ENCODE results near the gene FAM193A.
"Not testable (repeated sequence)": the region's sequence is repeated elsewhere in the genome, so short reads cannot be mapped to it uniquely, and the experiment has no call there.

Gene FAM193A

DNA sequence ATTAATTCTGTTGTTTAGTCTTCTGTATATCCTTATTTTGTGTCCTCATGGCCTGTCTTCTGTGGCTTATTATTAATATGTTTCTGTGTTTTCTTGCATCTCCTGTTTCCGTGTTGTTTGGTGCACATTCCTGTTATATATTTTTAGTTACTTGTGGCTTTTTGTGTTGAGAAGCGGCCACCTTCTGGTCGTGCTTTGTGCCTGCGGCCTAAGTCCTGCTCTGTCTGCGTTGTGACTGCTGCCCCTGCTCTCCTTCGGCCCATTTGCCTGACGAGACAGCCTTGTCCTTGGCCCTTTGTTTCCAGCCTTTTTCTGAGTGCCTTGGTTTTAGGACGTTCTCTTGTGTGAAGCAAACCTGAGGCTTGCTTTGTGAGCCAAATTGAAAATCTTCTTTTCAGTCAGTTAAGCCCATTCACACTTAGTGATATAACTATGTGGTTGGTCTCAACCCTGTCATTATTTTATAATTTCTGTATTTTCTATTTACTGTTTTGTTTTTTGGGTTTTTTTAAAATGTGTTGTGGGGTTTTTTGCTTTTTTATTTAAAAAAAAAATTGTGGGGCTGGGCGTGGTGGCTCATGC, 175.9 kb downstream of the FAM193A start:
- peaks cover 8% of the 10 kb centered on the region; the same call in 1 of the 2 replicates for H4K20me1 ChIP-seq
- no peak overlapping the region for H3K4me3 ChIP-seq
- H3K4me2 ChIP-seq = peak overlapping the region; percentile 53
- H3K9ac ChIP-seq = peak overlapping the region; percentile 27; the same call in 1 of the 2 replicates
- peak overlapping the region; percentile 58 for H3K27ac ChIP-seq
- no peak for TF ChIP-seq Cebpa-rat (IDR thresholded peaks at IDR 0.05)
- H3K4me1 ChIP-seq = peaks cover 55% of the 10 kb centered on the region
- H3K9me3 ChIP-seq = peaks cover 4% of the 10 kb centered on the region; the same call in 1 of the 2 replicates
- peaks cover 50% of the 10 kb centered on the region for H3K36me3 ChIP-seq
- H3K27me3 ChIP-seq = no peaks in the 10 kb centered on the region

GRCh38 chr4:2713337-2713736, 176.9 kb downstream of the FAM193A start:
- H3K27me3 ChIP-seq = no peaks in the 10 kb centered on the region
- TF ChIP-seq Cebpa-rat (IDR thresholded peaks at IDR 0.05) = no peak
- no peak overlapping the region for H3K27ac ChIP-seq
- peaks cover 8% of the 10 kb centered on the region; the same call in 1 of the 2 replicates for H4K20me1 ChIP-seq
- peak overlapping the region; percentile 69 for H3K4me2 ChIP-seq
- H3K4me3 ChIP-seq = no peak overlapping the region
- H3K9me3 ChIP-seq = peaks cover 4% of the 10 kb centered on the region; the same call in 1 of the 2 replicates
- peaks cover 55% of the 10 kb centered on the region for H3K4me1 ChIP-seq
- no peak overlapping the region for H3K9ac ChIP-seq
- H3K36me3 ChIP-seq = peaks cover 48% of the 10 kb centered on the region

GRCh38 chr4:2714061-2714770, 177.8 kb downstream of the FAM193A start:
- H3K4me2 ChIP-seq = peak overlapping the region; percentile 69
- H3K9ac ChIP-seq = peak overlapping the region; percentile 37; the same call in 1 of the 2 replicates
- H3K36me3 ChIP-seq = peaks cover 53% of the 10 kb centered on the region
- H3K4me1 ChIP-seq = peaks cover 53% of the 10 kb centered on the region
- H3K27ac ChIP-seq = peak overlapping the region; percentile 50; the same call in 1 of the 2 replicates
- TF ChIP-seq Cebpa-rat (IDR thresholded peaks at IDR 0.05) = no peak
- H3K4me3 ChIP-seq = no peak overlapping the region
- peaks cover 4% of the 10 kb centered on the region; the same call in 1 of the 2 replicates for H3K9me3 ChIP-seq
- H4K20me1 ChIP-seq = peaks cover 8% of the 10 kb centered on the region; the same call in 1 of the 2 replicates
- H3K27me3 ChIP-seq = no peaks in the 10 kb centered on the region

- Histone ChIP-seq H3K36me3 (peaks cover 58% of the 10 kb centered on the region), H3K27ac (no peak overlapping the region), H3K9ac (no peak overlapping the region), H3K4me1 (peaks cover 46% of the 10 kb centered on the region), H3K9me3 (peaks cover 4% of the 10 kb centered on the region; the same call in 1 of the 2 replicates), H3K4me2 (peak overlapping the region; percentile 69), H3K4me3 (no peak overlapping the region), H3K27me3 (no peaks in the 10 kb centered on the region), H4K20me1 (peaks cover 8% of the 10 kb centered on the region; the same call in 1 of the 2 replicates)
- no peak for TF ChIP-seq Cebpa-rat (IDR thresholded peaks at IDR 0.05)
Measured at GRCh38 chr4:2714918-2715317, 178.5 kb downstream of the FAM193A start.

- Histone ChIP-seq H4K20me1 (peaks cover 8% of the 10 kb centered on the region; the same call in 1 of the 2 replicates), H3K27ac (no peak overlapping the region), H3K4me3 (no peak overlapping the region), H3K9ac (no peak overlapping the region), H3K4me1 (peaks cover 41% of the 10 kb centered on the region), H3K36me3 (peaks cover 61% of the 10 kb centered on the region), H3K9me3 (peaks cover 4% of the 10 kb centered on the region; the same call in 1 of the 2 replicates), H3K4me2 (no peak overlapping the region), H3K27me3 (no peaks in the 10 kb centered on the region)
- no peak for TF ChIP-seq Cebpa-rat (IDR thresholded peaks at IDR 0.05)
Measured at GRCh38 chr4:2715426-2715825, 179.0 kb downstream of the FAM193A start.

GRCh38 chr4:2716236-2716635, 179.8 kb downstream of the FAM193A start:
- Histone ChIP-seq H3K4me3 (no peak overlapping the region), H3K36me3 (peaks cover 65% of the 10 kb centered on the region), H3K9ac (no peak overlapping the region), H3K4me2 (no peak overlapping the region), H3K27me3 (no peaks in the 10 kb centered on the region), H4K20me1 (peaks cover 8% of the 10 kb centered on the region; the same call in 1 of the 2 replicates), H3K4me1 (peaks cover 39% of the 10 kb centered on the region), H3K9me3 (peaks cover 4% of the 10 kb centered on the region; the same call in 1 of the 2 replicates), H3K27ac (no peak overlapping the region)
- no peak for TF ChIP-seq Cebpa-rat (IDR thresholded peaks at IDR 0.05)

DNA sequence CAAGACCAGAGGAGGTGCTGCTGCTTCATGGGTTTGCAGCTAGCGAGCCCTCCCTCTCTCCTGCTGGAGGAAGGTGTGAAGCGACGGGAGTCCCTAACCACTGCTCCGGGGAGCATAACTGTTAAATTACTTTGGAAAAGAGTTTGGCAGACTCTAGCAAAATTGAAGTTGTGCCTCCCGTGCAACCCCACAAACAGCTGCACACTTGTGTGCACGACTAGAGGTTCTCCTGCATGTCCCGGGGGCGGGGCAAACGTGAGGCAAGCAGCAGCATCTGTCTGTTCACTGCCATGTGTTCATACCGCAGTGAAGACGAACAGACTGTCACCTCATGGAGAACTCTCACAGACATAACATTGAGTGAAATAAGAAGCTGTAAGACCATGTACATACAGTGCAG, 185.1 kb downstream of the FAM193A start:
- no peaks in the 10 kb centered on the region for H3K4me1 ChIP-seq
- no peaks in the 10 kb centered on the region for H3K9me3 ChIP-seq
- no peak overlapping the region for H3K4me2 ChIP-seq
- H4K20me1 ChIP-seq = peaks cover 5% of the 10 kb centered on the region; the same call in 1 of the 2 replicates
- no peak overlapping the region for H3K4me3 ChIP-seq
- no peak for TF ChIP-seq Cebpa-rat (IDR thresholded peaks at IDR 0.05)
- H3K9ac ChIP-seq = no peak overlapping the region
- peaks cover 85% of the 10 kb centered on the region for H3K36me3 ChIP-seq
- H3K27me3 ChIP-seq = no peaks in the 10 kb centered on the region
- no peak overlapping the region for H3K27ac ChIP-seq

DNA sequence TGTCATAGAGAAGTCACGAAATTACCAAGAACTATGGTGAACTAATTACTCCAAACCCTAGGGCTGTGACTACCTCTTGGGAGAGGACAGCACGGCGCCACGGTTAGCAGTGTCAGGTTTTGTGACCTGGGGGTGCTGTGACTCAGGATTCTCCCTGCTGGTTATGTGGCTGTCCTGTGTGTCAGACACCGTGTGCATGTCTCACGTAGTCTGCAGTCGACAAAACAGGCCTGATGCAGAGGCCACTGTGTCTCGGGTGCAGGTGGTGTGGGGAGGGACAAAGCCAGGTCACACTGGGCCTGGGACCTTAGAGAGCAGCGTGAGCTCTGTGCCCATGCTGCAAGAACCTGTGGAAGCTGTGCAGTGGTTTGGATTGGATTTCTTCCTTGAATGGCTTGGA, 185.6 kb downstream of the FAM193A start:
- Histone ChIP-seq H3K4me2 (no peak overlapping the region), H3K36me3 (peaks cover 84% of the 10 kb centered on the region), H3K27ac (no peak overlapping the region)

DNA sequence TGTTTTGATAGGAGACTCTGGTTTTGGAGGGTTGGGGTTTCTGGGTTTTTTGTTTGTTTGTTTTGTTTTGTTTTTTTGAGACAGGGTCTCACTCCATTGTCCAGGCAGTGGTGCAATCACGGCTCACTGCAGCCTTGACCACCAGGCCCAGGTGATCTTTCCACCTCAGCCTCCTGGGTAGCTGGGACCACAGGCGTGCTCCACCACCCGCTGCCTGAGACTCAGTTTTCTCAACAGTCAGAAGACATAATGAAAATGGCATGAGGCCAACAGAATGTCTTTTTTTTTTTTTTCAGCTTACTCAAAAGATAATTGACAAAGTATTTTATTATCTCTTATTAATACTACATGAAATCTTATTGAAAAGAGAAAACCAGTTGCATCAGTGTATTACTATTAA, 187.3 kb downstream of the FAM193A start:
- no peak overlapping the region for H3K9ac ChIP-seq
- H4K20me1 ChIP-seq = peaks cover 5% of the 10 kb centered on the region; the same call in 1 of the 2 replicates
- no peaks in the 10 kb centered on the region for H3K9me3 ChIP-seq
- no peak for TF ChIP-seq Cebpa-rat (IDR thresholded peaks at IDR 0.05)
- no peak overlapping the region for H3K4me2 ChIP-seq
- no peak overlapping the region for H3K4me3 ChIP-seq
- no peaks in the 10 kb centered on the region for H3K27me3 ChIP-seq
- H3K4me1 ChIP-seq = no peaks in the 10 kb centered on the region
- H3K27ac ChIP-seq = no peak overlapping the region
- H3K36me3 ChIP-seq = peaks cover 85% of the 10 kb centered on the region

More for the DNA sequence above, 185.6 kb downstream of the FAM193A start:
- Histone ChIP-seq H3K4me1 (no peaks in the 10 kb centered on the region), H3K27me3 (no peaks in the 10 kb centered on the region), H3K9me3 (no peaks in the 10 kb centered on the region), H3K9ac (no peak overlapping the region), H3K4me3 (no peak overlapping the region), H4K20me1 (peaks cover 5% of the 10 kb centered on the region; the same call in 1 of the 2 replicates)
- TF ChIP-seq Cebpa-rat (IDR thresholded peaks at IDR 0.05) = no peak

DNA sequence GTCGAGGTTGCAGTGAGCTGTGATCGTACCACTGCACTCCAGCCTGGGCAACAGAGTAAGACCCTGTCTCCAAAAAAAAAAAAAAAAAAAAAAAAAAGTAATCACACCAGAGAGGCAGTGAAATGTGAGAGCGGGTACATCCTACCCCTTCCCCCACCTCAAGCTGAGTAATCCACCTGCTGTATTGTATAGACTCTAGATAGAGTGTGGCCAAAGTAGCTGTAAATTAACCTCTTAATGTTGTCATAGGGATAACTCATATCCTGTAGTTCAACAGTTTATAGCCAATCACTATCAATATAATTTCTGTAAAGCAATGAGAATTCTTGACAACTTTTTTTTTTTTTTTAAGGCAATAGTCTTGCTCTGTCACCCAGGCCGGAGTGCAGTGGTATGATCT, 188.9 kb downstream of the FAM193A start:
- H3K4me2 ChIP-seq = no peak overlapping the region
- H3K27ac ChIP-seq = no peak overlapping the region
- H3K4me3 ChIP-seq = no peak overlapping the region
- H3K27me3 ChIP-seq = no peaks in the 10 kb centered on the region
- H3K36me3 ChIP-seq = peaks cover 87% of the 10 kb centered on the region
- H3K9me3 ChIP-seq = no peaks in the 10 kb centered on the region
- H3K9ac ChIP-seq = no peak overlapping the region
- no peak for TF ChIP-seq Cebpa-rat (IDR thresholded peaks at IDR 0.05)
- peaks cover 5% of the 10 kb centered on the region; the same call in 1 of the 2 replicates for H4K20me1 ChIP-seq
- no peaks in the 10 kb centered on the region for H3K4me1 ChIP-seq

DNA sequence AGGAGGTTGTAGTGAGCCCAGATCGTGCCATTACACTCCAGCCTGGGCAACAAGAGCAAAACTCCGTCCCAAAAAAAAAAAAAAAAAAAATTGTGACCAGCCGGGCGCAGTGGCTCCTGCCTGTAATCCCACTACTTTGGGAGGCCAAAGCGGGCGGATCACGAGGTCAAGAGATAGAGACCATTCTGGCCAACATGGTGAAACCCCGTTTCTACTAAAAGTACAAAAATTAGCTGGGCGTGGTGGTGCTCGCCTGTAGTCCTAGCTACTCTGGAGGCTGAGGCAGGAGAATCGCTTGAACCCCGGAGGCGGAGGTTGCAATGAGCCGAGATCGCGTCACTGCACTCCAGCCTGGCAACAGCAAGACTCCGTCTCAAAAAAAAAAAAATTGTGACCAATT, 190.4 kb downstream of the FAM193A start:
- not testable (repeated sequence) for H3K9ac ChIP-seq, H3K27ac ChIP-seq, H3K4me2 ChIP-seq, H3K27me3 ChIP-seq, H3K4me1 ChIP-seq, H4K20me1 ChIP-seq, H3K9me3 ChIP-seq, H3K4me3 ChIP-seq
- H3K36me3 ChIP-seq = peaks cover 87% of the 10 kb centered on the region

All from BLaER1 (cell line).